Mesothelial cell of epicardium (in vitro differentiated cells): ENCODE data around the gene PTPRJ. TPM values are rescaled to one million over a fixed set of nuclear protein-coding genes. Genes with fewer than 3 reads are reported as not detected.

ENCODE experiments used
- DNase-seq, 2 experiments: peaks; one replicate each; pipeline ENCODE4 v3.0.0; 2021; ENCODE audit warnings: low spot score in 2 of 2; ENCODE audit not compliant: unreplicated experiment in 2 of 2
- H3K27ac Mint-ChIP-seq: 2 replicates; pipeline ENCODE4 v1.8.0; 2021; ENCODE audit warnings: mixed read lengths
- H3K27me3 Mint-ChIP-seq: 2 replicates; pipeline ENCODE4 v1.8.0; 2021; ENCODE audit warnings: low read depth, mixed read lengths
- H3K36me3 Mint-ChIP-seq: 2 replicates; pipeline ENCODE4 v1.8.0; 2021; ENCODE audit warnings: mixed read lengths
- H3K4me1 Mint-ChIP-seq: 2 replicates; pipeline ENCODE4 v1.8.0; 2021; ENCODE audit warnings: mixed read lengths
- H3K4me3 Mint-ChIP-seq: 2 replicates; pipeline ENCODE4 v1.8.0; 2021; ENCODE audit warnings: mild to moderate bottlenecking, moderate library complexity, mixed read lengths
- H3K9me3 Mint-ChIP-seq: 2 replicates; pipeline ENCODE4 v1.8.0; 2021; ENCODE audit warnings: mixed read lengths
- total RNA-seq: library from RNA; stranded (reverse); gene quantifications from 3 replicates; pipeline ENCODE4 v1.2.1, GENCODE V29; 2021
- TF ChIP-seq, protein P1 (sequence below): fragments of 200-600 bp; sonication (generic); IDR thresholded peaks from one replicate; pipeline ENCODE4 v1.5.0; 2021; ENCODE audit warnings: antibody characterized with exemption; ENCODE audit not compliant: unreplicated experiment

PTPRJ gene
- total RNA-seq, 1 donor from 2014 or later = 26.2 TPM

DNA sequence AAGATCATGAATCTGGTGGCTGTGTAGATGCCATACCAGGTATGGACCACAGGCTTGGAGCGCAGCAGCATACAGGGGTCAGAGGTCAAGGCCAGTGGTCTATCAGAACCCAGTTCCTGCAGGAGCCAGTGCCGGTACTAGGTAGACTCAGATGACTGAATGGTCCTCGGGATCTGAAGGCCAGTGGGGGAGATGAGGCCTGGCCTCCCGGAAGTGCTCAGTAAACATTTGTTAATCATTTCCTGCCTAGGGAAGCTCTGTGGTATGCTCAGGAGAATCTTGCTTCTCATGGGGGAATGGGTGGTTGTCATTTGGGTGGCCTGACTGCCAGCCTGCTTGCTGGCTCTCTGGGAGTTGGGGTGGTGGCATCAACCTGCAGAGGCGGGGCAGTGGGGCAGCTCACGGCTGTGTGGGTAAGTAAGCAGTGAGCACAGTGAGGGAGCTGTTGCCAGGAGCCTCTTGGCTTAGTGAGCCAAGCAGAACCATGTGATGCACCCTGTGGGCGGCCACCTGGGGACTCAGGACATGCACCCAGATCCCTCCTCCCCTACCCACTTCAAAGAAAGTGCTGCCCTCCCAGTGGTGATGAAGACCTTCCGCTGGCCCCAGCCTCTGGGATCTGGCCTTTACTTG lies 33.0 kb downstream of the PTPRJ start:
- H3K27me3 Mint-ChIP-seq = no peaks in the 10 kb centered on the region
- peaks cover 24% of the 10 kb centered on the region for H3K4me1 Mint-ChIP-seq
- no peak overlapping the region for H3K4me3 Mint-ChIP-seq
- H3K27ac Mint-ChIP-seq = no peak overlapping the region
- DNase-seq = no peak
- no peaks in the 10 kb centered on the region for H3K36me3 Mint-ChIP-seq
- no peaks in the 10 kb centered on the region for H3K9me3 Mint-ChIP-seq
- TF ChIP-seq, protein P1, sequence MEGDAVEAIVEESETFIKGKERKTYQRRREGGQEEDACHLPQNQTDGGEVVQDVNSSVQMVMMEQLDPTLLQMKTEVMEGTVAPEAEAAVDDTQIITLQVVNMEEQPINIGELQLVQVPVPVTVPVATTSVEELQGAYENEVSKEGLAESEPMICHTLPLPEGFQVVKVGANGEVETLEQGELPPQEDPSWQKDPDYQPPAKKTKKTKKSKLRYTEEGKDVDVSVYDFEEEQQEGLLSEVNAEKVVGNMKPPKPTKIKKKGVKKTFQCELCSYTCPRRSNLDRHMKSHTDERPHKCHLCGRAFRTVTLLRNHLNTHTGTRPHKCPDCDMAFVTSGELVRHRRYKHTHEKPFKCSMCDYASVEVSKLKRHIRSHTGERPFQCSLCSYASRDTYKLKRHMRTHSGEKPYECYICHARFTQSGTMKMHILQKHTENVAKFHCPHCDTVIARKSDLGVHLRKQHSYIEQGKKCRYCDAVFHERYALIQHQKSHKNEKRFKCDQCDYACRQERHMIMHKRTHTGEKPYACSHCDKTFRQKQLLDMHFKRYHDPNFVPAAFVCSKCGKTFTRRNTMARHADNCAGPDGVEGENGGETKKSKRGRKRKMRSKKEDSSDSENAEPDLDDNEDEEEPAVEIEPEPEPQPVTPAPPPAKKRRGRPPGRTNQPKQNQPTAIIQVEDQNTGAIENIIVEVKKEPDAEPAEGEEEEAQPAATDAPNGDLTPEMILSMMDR = no peak

DNA sequence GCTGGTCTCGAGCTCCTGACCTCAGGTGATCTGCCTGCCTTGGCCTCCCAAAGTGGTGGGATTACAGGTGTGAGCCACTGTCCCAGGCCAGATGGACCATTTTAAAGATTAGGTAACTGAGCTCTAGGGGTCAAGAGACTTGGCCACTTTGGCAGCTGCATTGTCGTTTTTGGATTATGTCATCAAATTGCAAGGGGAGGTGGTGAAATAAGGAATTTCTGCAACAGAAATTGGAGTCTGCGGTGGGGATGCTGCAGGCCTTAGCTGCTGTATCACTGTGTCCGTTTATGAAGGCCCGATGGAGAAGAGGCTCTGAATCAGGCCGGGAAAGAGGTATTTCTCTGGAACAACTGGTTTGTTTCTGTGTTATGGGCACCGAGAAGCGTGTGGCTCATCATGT lies 34.6 kb downstream of the PTPRJ start:
- Mint-ChIP-seq H3K4me1 (peaks cover 39% of the 10 kb centered on the region), H3K27ac (peak overlapping the region; percentile 9), H3K36me3 (no peaks in the 10 kb centered on the region), H3K27me3 (no peaks in the 10 kb centered on the region), H3K9me3 (no peaks in the 10 kb centered on the region), H3K4me3 (no peak overlapping the region)
- TF ChIP-seq, protein P1 = no peak
- no peak for DNase-seq

DNA sequence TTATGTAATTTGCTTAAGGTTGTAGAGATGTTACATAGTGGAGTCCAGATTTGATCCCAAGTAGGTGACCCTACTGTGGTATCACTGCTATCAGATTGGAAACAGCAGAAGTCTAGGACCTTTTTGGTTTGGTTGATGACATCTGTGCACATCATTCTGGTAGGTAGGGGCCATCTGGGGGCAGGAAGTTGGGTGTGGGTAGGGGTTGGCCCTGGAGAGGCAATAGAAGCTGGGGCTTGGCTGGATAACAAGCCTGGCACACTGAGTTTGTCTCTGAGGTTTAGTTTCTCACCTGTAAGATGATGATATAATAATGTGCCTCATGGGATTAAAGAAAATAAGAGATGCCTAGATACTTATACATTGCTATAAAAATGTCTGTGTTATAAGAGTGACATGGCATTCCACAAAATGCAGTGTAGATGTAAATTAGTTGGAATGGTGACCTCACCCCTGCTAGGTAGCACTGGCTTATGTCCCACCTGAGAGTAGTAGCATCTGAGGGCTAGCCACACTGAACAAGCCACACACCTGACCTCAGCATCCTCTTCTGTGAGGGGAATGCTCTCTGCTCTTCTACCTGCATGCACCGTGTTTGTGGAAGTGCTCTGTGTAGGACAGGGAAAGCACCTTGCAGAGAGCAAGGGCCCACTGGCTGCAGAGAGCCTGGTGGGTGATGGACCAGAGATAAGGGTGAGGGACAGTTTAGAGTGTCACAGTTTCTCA lies 36.9 kb downstream of the PTPRJ start:
- no peaks in the 10 kb centered on the region for H3K9me3 Mint-ChIP-seq
- H3K4me3 Mint-ChIP-seq = no peak overlapping the region
- peaks cover 42% of the 10 kb centered on the region for H3K4me1 Mint-ChIP-seq
- peak overlapping the region; percentile 95 for H3K27ac Mint-ChIP-seq
- H3K27me3 Mint-ChIP-seq = no peaks in the 10 kb centered on the region
- TF ChIP-seq, protein P1 = no peak
- no peaks in the 10 kb centered on the region for H3K36me3 Mint-ChIP-seq
- DNase-seq = no peak

DNA sequence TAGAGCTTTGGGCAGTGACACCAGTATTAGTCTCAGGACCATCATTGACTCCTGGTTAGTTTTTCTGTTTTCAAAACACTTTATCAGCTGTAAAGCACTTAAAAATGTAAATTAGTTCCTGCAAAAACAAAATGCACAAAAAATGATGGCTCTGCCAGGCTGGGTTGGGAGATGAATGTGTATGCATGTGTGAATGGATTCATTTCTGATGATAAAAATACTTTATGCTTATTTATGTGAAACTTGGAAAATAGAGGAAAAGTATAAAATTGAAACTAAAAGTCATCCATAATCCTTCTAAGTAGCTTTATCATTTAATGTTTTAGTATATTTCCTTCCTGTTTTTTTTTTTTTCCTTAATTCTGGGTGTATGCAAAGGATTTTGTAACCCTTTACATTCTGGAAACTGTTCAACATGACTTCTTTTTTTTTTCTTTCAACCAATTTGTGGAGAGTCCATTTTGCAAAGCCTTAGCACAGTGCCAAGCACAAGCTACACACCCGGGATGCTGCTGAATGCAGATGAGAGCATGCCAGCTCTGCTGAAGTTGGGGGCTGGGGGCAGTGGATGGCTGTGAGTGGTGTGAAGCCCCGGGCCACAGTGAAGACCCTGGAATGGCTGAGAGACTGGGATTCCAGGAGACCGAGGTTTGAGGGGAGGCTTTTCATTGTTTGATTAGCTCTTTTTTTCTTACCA lies 37.6 kb downstream of the PTPRJ start:
- no peak for DNase-seq

DNA sequence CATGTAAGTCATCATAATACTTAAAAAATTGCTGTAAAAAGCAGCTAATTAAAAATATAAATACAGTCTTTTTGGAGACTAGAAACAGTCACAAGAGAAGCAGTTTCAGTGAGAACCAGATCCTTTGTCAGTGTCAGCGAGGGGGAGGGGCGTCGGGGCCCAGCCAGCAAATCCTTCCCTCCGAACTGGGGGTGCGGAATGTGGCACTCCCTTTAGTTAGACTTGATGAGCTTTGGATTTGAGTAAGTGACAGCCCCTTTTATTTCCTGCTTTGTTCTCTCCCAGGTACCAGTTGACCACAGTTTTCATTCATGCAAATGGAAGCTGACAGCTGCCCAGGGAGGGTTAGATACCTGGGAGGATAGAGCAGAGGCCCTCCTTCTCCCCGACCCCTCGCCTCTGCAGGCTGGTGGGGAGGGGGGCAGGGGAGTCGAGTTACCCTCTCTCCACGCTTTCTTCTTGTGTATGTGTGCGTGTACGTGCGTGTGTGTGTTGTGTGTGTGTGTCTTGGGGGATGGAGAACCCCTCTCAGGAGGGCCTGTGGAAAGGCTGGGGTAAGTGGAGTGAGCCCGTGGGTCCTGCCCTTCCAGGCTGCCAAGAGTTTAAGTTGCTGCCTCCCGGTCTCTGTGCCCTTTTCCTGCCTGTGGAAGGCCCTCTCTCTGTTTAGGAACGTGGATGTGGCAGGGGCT lies 38.3 kb downstream of the PTPRJ start:
- Mint-ChIP-seq H3K9me3 (no peaks in the 10 kb centered on the region), H3K4me1 (peaks cover 44% of the 10 kb centered on the region), H3K27ac (peak overlapping the region; percentile 95), H3K4me3 (peak overlapping the region; percentile 43), H3K36me3 (no peaks in the 10 kb centered on the region), H3K27me3 (no peaks in the 10 kb centered on the region)
- TF ChIP-seq, protein P1 = no peak
- DNase-seq = peak in 1 of 2 experiments; percentile 63

More for the DNA sequence above, 37.6 kb downstream of the PTPRJ start:
- no peaks in the 10 kb centered on the region for H3K9me3 Mint-ChIP-seq
- H3K36me3 Mint-ChIP-seq = no peaks in the 10 kb centered on the region
- peak overlapping the region; percentile 95 for H3K27ac Mint-ChIP-seq
- no peaks in the 10 kb centered on the region for H3K27me3 Mint-ChIP-seq
- peaks cover 44% of the 10 kb centered on the region for H3K4me1 Mint-ChIP-seq
- TF ChIP-seq, protein P1 = no peak
- peak overlapping the region; percentile 43 for H3K4me3 Mint-ChIP-seq
